GM12878 (cell line): Measurements from ENCODE around the gene NDOR1. TPM values are rescaled to one million over a fixed set of nuclear protein-coding genes. Genes with fewer than 3 reads are reported as not detected.
A peak's percentile ranks its signal among the peaks of the same experiment; 100 is the strongest.

Experiments used
- CHD2 ChIP-seq: IDR thresholded peaks from 2 replicates; pipeline ENCODE4 v1.6.1; 2011; ENCODE audit warnings: low read depth, low read length, improper control_type of control experiment, borderline replicate concordance
- CHD4 ChIP-seq: fragments of 200-600 bp; sonication (generic); IDR thresholded peaks from 2 replicates; pipeline ENCODE4 v1.6.1; 2016; ENCODE audit warnings: mild to moderate bottlenecking
- EED ChIP-seq: sonication (generic); IDR thresholded peaks from 2 replicates; pipeline ENCODE4 v1.6.1; 2016; ENCODE audit warnings: antibody characterized with exemption, low read depth
- JUNB ChIP-seq: IDR thresholded peaks from 2 replicates; pipeline ENCODE4 v1.6.1; 2016; ENCODE audit warnings: antibody characterized with exemption, mild to moderate bottlenecking
- MEF2A ChIP-seq: IDR thresholded peaks from 2 replicates; pipeline ENCODE4 v1.6.1; 2011; ENCODE audit warnings: low read depth, mild to moderate bottlenecking, low read length, moderate library complexity; ENCODE audit not compliant: insufficient read depth
- NBN ChIP-seq: fragments of 450-650 bp; IDR thresholded peaks from 2 replicates; pipeline ENCODE4 v1.6.1; 2016
- SRF ChIP-seq, 2 experiments: IDR thresholded peaks; 2 replicates each; pipeline ENCODE4 v1.6.1; 2011; ENCODE audit warnings: low read depth in 2 of 2, low read length in 2 of 2, mild to moderate bottlenecking in 1 of 2, moderate library complexity in 1 of 2
- polyA plus RNA-seq, 11 experiments: library from polyadenylated mRNA; depleted of rRNA in 4 of 11; unstranded in 6 of 11; stranded (reverse) in 5 of 11; fragments of >200 nt; fragmentation: Nextera tagmentation in 4 of 11; fragmentation: Illumina TruSeq in 1 of 11; extraction: Ambion mirVana in 4 of 11; extraction: Trizol in 1 of 11; gene quantifications; 1 replicate in 1 of 11; 2 replicates in 10 of 11; pipeline versions ENCODE4 v1.2.1 to v1.2.3, GENCODE V29; 2011 to 2016; ENCODE audit warnings: inconsistent platforms in 2 of 11, missing spikeins in 2 of 11, low read depth in 1 of 11
- total RNA-seq, 4 experiments: library from RNA; depleted of rRNA in 3 of 4; stranded (reverse); fragments of >200 nt in 3 of 4; fragmentation: Illumina TruSeq in 1 of 4; extraction: Trizol in 1 of 4; gene quantifications; 2 replicates each; pipeline versions ENCODE4 v1.2.1 to v1.2.3, GENCODE V29; 2013 to 2021
- TF ChIP-seq, protein P1 (sequence below): IDR thresholded peaks from 2 replicates; pipeline ENCODE4 v1.6.1; 2012; ENCODE audit warnings: low read depth, low read length, improper control_type of control experiment
- TF ChIP-seq, protein P2 (sequence below): fragments of 150-350 bp; IDR thresholded peaks from 2 replicates; pipeline ENCODE4 v1.6.1; 2014; ENCODE audit warnings: mild to moderate bottlenecking, low read depth, low read length
- TF ChIP-seq, protein P3 (sequence below): fragments of 450-650 bp; IDR thresholded peaks from 2 replicates; pipeline ENCODE4 v1.6.1; 2017; ENCODE audit warnings: mild to moderate bottlenecking, moderate library complexity
- TF ChIP-seq, protein P4 (sequence below): IDR thresholded peaks from 2 replicates; pipeline ENCODE4 v1.6.1; 2012; ENCODE audit warnings: improper control_type of control experiment, low read depth, low read length; ENCODE audit not compliant: insufficient replicate concordance
- TF ChIP-seq, protein P5 (sequence below): fragments of 450-650 bp; conservative IDR thresholded peaks from 2 replicates; pipeline ENCODE4 v1.6.1; 2017; ENCODE audit warnings: mild to moderate bottlenecking, moderate library complexity

The NDOR1 gene
- total and polyA plus RNA-seq, 10 of the 15 experiments (the other 5 are each of a cell fraction or from before 2014, with no cell fraction given) = 0.04 to 32.9 (median 11.1) TPM

DNA sequence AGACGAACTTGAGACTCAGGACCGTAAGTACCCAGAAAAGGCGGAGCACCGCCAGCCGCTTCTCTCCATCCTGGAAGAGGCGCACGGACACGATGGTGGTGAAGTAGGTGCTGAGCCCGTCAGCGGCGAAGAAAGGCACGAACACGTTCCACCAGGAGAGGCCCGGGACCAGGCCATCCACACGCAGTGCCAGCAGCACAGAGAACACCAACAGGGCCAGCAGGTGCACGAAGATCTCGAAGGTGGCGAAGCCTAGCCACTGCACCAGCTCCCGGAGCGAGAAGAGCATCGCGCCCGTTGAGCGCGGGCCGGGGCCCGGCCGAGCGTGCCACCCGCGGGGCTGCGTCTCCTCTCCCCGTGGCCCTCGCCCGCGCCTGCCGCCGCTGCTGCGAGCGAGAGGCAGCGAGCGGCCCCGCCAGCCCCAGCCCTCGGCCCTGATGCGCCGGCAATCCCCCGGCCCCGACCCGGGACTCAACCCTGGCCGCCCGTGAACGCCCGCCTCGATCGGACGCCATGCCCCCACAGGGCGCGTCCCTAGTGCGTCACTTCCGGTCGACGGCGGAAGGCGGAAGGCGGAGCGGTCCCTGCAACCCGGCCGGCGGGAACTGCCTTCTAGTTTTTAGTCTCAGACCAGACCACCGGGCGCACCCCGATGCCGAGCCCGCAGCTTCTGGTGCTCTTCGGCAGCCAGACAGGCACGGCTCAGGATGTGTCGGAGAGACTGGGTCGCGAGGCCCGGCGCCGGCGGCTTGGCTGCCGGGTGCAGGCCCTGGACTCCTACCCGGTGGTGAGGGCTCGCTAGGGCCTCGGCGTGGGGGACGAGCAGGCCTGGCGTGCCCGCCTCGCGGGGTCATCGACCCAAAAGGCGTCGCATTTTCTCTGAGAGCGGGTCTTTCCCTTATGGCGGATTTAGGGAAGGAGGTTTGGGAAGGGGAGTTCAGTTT is at the start of gene NDOR1, which contains the start of gene TMEM203 (continued):
- TF ChIP-seq, protein P1, sequence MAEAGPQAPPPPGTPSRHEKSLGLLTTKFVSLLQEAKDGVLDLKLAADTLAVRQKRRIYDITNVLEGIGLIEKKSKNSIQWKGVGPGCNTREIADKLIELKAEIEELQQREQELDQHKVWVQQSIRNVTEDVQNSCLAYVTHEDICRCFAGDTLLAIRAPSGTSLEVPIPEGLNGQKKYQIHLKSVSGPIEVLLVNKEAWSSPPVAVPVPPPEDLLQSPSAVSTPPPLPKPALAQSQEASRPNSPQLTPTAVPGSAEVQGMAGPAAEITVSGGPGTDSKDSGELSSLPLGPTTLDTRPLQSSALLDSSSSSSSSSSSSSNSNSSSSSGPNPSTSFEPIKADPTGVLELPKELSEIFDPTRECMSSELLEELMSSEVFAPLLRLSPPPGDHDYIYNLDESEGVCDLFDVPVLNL = peak; percentile 88
- TF ChIP-seq MEF2A (no peak), NBN (peak; percentile 54; the same call in 1 of the 2 replicates), CHD4 (no peak), EED (no peak), SRF (IDR thresholded peaks at IDR 0.05; ENCODE audit: low read depth in 2 of 2, low read length in 2 of 2) (peak; percentile 57 to 93), CHD2 (no peak), JUNB (no peak)
- TF ChIP-seq, protein P2, sequence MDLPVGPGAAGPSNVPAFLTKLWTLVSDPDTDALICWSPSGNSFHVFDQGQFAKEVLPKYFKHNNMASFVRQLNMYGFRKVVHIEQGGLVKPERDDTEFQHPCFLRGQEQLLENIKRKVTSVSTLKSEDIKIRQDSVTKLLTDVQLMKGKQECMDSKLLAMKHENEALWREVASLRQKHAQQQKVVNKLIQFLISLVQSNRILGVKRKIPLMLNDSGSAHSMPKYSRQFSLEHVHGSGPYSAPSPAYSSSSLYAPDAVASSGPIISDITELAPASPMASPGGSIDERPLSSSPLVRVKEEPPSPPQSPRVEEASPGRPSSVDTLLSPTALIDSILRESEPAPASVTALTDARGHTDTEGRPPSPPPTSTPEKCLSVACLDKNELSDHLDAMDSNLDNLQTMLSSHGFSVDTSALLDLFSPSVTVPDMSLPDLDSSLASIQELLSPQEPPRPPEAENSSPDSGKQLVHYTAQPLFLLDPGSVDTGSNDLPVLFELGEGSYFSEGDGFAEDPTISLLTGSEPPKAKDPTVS = no peak
- TF ChIP-seq, protein P3, sequence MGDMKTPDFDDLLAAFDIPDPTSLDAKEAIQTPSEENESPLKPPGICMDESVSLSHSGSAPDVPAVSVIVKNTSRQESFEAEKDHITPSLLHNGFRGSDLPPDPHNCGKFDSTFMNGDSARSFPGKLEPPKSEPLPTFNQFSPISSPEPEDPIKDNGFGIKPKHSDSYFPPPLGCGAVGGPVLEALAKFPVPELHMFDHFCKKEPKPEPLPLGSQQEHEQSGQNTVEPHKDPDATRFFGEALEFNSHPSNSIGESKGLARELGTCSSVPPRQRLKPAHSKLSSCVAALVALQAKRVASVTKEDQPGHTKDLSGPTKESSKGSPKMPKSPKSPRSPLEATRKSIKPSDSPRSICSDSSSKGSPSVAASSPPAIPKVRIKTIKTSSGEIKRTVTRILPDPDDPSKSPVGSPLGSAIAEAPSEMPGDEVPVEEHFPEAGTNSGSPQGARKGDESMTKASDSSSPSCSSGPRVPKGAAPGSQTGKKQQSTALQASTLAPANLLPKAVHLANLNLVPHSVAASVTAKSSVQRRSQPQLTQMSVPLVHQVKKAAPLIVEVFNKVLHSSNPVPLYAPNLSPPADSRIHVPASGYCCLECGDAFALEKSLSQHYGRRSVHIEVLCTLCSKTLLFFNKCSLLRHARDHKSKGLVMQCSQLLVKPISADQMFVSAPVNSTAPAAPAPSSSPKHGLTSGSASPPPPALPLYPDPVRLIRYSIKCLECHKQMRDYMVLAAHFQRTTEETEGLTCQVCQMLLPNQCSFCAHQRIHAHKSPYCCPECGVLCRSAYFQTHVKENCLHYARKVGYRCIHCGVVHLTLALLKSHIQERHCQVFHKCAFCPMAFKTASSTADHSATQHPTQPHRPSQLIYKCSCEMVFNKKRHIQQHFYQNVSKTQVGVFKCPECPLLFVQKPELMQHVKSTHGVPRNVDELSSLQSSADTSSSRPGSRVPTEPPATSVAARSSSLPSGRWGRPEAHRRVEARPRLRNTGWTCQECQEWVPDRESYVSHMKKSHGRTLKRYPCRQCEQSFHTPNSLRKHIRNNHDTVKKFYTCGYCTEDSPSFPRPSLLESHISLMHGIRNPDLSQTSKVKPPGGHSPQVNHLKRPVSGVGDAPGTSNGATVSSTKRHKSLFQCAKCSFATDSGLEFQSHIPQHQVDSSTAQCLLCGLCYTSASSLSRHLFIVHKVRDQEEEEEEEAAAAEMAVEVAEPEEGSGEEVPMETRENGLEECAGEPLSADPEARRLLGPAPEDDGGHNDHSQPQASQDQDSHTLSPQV = no peak; the same call in 1 of the 2 replicates
- TF ChIP-seq, protein P4, sequence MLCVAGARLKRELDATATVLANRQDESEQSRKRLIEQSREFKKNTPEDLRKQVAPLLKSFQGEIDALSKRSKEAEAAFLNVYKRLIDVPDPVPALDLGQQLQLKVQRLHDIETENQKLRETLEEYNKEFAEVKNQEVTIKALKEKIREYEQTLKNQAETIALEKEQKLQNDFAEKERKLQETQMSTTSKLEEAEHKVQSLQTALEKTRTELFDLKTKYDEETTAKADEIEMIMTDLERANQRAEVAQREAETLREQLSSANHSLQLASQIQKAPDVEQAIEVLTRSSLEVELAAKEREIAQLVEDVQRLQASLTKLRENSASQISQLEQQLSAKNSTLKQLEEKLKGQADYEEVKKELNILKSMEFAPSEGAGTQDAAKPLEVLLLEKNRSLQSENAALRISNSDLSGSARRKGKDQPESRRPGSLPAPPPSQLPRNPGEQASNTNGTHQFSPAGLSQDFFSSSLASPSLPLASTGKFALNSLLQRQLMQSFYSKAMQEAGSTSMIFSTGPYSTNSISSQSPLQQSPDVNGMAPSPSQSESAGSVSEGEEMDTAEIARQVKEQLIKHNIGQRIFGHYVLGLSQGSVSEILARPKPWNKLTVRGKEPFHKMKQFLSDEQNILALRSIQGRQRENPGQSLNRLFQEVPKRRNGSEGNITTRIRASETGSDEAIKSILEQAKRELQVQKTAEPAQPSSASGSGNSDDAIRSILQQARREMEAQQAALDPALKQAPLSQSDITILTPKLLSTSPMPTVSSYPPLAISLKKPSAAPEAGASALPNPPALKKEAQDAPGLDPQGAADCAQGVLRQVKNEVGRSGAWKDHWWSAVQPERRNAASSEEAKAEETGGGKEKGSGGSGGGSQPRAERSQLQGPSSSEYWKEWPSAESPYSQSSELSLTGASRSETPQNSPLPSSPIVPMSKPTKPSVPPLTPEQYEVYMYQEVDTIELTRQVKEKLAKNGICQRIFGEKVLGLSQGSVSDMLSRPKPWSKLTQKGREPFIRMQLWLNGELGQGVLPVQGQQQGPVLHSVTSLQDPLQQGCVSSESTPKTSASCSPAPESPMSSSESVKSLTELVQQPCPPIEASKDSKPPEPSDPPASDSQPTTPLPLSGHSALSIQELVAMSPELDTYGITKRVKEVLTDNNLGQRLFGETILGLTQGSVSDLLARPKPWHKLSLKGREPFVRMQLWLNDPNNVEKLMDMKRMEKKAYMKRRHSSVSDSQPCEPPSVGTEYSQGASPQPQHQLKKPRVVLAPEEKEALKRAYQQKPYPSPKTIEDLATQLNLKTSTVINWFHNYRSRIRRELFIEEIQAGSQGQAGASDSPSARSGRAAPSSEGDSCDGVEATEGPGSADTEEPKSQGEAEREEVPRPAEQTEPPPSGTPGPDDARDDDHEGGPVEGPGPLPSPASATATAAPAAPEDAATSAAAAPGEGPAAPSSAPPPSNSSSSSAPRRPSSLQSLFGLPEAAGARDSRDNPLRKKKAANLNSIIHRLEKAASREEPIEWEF = no peak
- TF ChIP-seq, protein P5, sequence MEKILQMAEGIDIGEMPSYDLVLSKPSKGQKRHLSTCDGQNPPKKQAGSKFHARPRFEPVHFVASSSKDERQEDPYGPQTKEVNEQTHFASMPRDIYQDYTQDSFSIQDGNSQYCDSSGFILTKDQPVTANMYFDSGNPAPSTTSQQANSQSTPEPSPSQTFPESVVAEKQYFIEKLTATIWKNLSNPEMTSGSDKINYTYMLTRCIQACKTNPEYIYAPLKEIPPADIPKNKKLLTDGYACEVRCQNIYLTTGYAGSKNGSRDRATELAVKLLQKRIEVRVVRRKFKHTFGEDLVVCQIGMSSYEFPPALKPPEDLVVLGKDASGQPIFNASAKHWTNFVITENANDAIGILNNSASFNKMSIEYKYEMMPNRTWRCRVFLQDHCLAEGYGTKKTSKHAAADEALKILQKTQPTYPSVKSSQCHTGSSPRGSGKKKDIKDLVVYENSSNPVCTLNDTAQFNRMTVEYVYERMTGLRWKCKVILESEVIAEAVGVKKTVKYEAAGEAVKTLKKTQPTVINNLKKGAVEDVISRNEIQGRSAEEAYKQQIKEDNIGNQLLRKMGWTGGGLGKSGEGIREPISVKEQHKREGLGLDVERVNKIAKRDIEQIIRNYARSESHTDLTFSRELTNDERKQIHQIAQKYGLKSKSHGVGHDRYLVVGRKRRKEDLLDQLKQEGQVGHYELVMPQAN = peak; percentile 96
